Astrocyte (in vitro differentiated cells and primary cell): Measurements from ENCODE around the gene SPNS1.

Source experiments
- EZH2 ChIP-seq: IDR thresholded peaks from 2 replicates; pipeline ENCODE4 v1.6.1; 2012; ENCODE audit warnings: mild to moderate bottlenecking, low read length, inconsistent platforms; ENCODE audit not compliant: insufficient read depth
- TF ChIP-seq, protein P1 (sequence below): IDR thresholded peaks from 2 replicates; pipeline ENCODE4 v1.5.1; 2011; ENCODE audit warnings: low read depth, mild to moderate bottlenecking, inconsistent platforms, low read length, moderate library complexity; ENCODE audit not compliant: insufficient read depth

DNA sequence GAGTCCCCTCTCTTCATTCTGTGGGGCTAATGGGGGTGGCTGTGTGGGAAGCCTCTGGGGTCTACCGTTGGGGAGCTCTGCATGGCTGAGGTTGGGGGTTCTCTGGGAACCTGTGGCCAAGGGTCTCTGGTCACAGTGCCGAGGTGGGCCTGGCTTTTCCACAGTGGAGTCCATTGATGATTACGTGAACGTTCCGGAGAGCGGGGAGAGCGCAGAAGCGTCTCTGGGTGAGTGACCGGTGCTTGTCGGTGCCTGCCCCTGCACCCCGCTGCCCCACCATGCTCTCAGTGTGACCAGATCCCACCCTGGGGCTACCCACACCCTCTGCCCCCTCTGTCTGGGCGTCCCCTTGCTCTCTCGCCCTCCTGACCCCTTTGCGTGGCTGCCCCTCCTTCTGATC, 14.8 kb downstream of the SPNS1 start:
- no peak for TF ChIP-seq EZH2
- TF ChIP-seq, protein P1, sequence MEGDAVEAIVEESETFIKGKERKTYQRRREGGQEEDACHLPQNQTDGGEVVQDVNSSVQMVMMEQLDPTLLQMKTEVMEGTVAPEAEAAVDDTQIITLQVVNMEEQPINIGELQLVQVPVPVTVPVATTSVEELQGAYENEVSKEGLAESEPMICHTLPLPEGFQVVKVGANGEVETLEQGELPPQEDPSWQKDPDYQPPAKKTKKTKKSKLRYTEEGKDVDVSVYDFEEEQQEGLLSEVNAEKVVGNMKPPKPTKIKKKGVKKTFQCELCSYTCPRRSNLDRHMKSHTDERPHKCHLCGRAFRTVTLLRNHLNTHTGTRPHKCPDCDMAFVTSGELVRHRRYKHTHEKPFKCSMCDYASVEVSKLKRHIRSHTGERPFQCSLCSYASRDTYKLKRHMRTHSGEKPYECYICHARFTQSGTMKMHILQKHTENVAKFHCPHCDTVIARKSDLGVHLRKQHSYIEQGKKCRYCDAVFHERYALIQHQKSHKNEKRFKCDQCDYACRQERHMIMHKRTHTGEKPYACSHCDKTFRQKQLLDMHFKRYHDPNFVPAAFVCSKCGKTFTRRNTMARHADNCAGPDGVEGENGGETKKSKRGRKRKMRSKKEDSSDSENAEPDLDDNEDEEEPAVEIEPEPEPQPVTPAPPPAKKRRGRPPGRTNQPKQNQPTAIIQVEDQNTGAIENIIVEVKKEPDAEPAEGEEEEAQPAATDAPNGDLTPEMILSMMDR, result no peak
